Mesenchymal stem cell (in vitro differentiated cells and primary cell): ENCODE results near the gene ANGEL1.

Source experiments
- DNase-seq: peaks from one replicate; pipeline ENCODE4 v3.0.0-alpha.2; 2013
- H2AFZ ChIP-seq: one replicate; pipeline ENCODE4 v1.6.1; 2013; ENCODE audit warnings: low read depth, mild to moderate bottlenecking, control low read depth, inconsistent platforms, low read length, moderate library complexity
- H2AK5ac ChIP-seq: 2 replicates; pipeline ENCODE4 v1.6.1; 2013; ENCODE audit warnings: low read length, moderate library complexity, mild to moderate bottlenecking, inconsistent platforms; ENCODE audit not compliant: severe bottlenecking
- H2BK120ac ChIP-seq: one replicate; pipeline ENCODE4 v1.6.1; 2013; ENCODE audit warnings: low read depth, mild to moderate bottlenecking, inconsistent platforms, low read length, moderate library complexity
- H2BK12ac ChIP-seq, 2 experiments: one replicate each; pipeline ENCODE4 v1.6.1; 2013; ENCODE audit warnings: inconsistent platforms in 2 of 2, low read length in 2 of 2, mild to moderate bottlenecking in 2 of 2, moderate library complexity in 2 of 2, control low read depth in 1 of 2
- H2BK15ac ChIP-seq: one replicate; pipeline ENCODE4 v1.6.1; 2013; ENCODE audit warnings: mild to moderate bottlenecking, low read depth, inconsistent platforms; ENCODE audit not compliant: poor library complexity, severe bottlenecking
- H2BK5ac ChIP-seq: 2 replicates; pipeline ENCODE4 v1.6.1; 2013; ENCODE audit warnings: low read depth, mild to moderate bottlenecking, low read length, control low read depth, inconsistent platforms; ENCODE audit not compliant: poor library complexity, severe bottlenecking
- H3K14ac ChIP-seq, 2 experiments: one replicate each; pipeline ENCODE4 v1.6.1; 2013; ENCODE audit warnings: inconsistent platforms in 2 of 2, low read length in 2 of 2, control low read depth in 1 of 2, mild to moderate bottlenecking in 1 of 2, moderate library complexity in 1 of 2
- H3K18ac ChIP-seq, 2 experiments: one replicate each; pipeline ENCODE4 v1.6.1; 2013; ENCODE audit warnings: inconsistent platforms in 2 of 2, low read length in 2 of 2, control low read depth in 1 of 2, low read depth in 1 of 2, mild to moderate bottlenecking in 1 of 2
- H3K23ac ChIP-seq, 2 experiments: one replicate each; pipeline ENCODE4 v1.6.1; 2013; ENCODE audit warnings: inconsistent platforms in 2 of 2, low read length in 2 of 2, mild to moderate bottlenecking in 2 of 2, moderate library complexity in 2 of 2, control low read depth in 1 of 2
- H3K27ac ChIP-seq: 2 replicates; pipeline ENCODE4 v1.5.1; 2013; ENCODE audit warnings: mild to moderate bottlenecking, moderate library complexity, low read length, control low read depth, inconsistent platforms; ENCODE audit not compliant: poor library complexity, severe bottlenecking
- H3K27me3 ChIP-seq, 2 experiments: 2 replicates each; pipeline versions ENCODE4 v1.6.1 to v1.7.0; 2013; ENCODE audit warnings: low read length in 2 of 2, mild to moderate bottlenecking in 2 of 2, moderate library complexity in 2 of 2, control low read depth in 1 of 2, inconsistent platforms in 1 of 2; ENCODE audit not compliant: control insufficient read depth in 1 of 2, insufficient read depth in 1 of 2
- H3K36me3 ChIP-seq, 2 experiments: 2 replicates each; pipeline versions ENCODE4 v1.6.1 to v1.7.0; 2013; ENCODE audit warnings: low read length in 2 of 2, control low read depth in 1 of 2, inconsistent platforms in 1 of 2, low read depth in 1 of 2, mild to moderate bottlenecking in 1 of 2; ENCODE audit not compliant: insufficient read depth in 2 of 2, control insufficient read depth in 1 of 2
- H3K4ac ChIP-seq, 2 experiments: one replicate each; pipeline ENCODE4 v1.6.1; 2013; ENCODE audit warnings: inconsistent platforms in 2 of 2, low read length in 2 of 2, mild to moderate bottlenecking in 2 of 2, moderate library complexity in 2 of 2, control low read depth in 1 of 2, low read depth in 1 of 2
- H3K4me1 ChIP-seq: 2 replicates; pipeline ENCODE4 v1.6.1; 2013; ENCODE audit warnings: low read depth, low read length, control low read depth; ENCODE audit not compliant: control insufficient read depth, insufficient read depth
- H3K4me2 ChIP-seq: 2 replicates; pipeline ENCODE4 v1.6.1; 2013; ENCODE audit warnings: low read length, mild to moderate bottlenecking, inconsistent platforms; ENCODE audit not compliant: poor library complexity, severe bottlenecking
- H3K4me3 ChIP-seq, 2 experiments: 2 replicates each; pipeline versions ENCODE4 v1.5.1 to v1.7.0; 2013; ENCODE audit warnings: low read length in 2 of 2, mild to moderate bottlenecking in 2 of 2, control low read depth in 1 of 2, low read depth in 1 of 2; ENCODE audit not compliant: insufficient read depth in 1 of 2
- H3K79me1 ChIP-seq: replicated peaks from 2 replicates; pipeline ENCODE4 v1.6.1; 2013; ENCODE audit warnings: mild to moderate bottlenecking, control low read depth, low read length, inconsistent platforms; ENCODE audit not compliant: poor library complexity, severe bottlenecking
- H3K9ac ChIP-seq: 2 replicates; pipeline ENCODE4 v1.7.0; 2013; ENCODE audit warnings: mild to moderate bottlenecking, low read length, moderate library complexity
- H3K9me3 ChIP-seq: 2 replicates; pipeline ENCODE4 v1.7.0; 2013; ENCODE audit warnings: mild to moderate bottlenecking, low read length; ENCODE audit not compliant: control insufficient read depth
- H4K8ac ChIP-seq: one replicate; pipeline ENCODE4 v1.6.1; 2013; ENCODE audit warnings: inconsistent platforms, mild to moderate bottlenecking, low read length, moderate library complexity
- H4K91ac ChIP-seq: one replicate; pipeline ENCODE4 v1.6.1; 2013; ENCODE audit warnings: mild to moderate bottlenecking, low read length, inconsistent platforms
- WGBS: methylation state at CpG from one replicate; pipeline ENCODE4 v1.1.7; 2013; ENCODE audit warnings: mixed read lengths; 5-methylcytosine and 5-hydroxymethylcytosine counted together

The ANGEL1 gene

GRCh38 chr14:76761136-76761959, 51.3 kb downstream of the ANGEL1 start, which contains the start of gene VASH1:
TSS of gene VASH1 (plus strand) at chr14:76761468. CDS start at chr14:76762822, 1,354 bp downstream.
- peak within 1 kb of the TSS; percentile 99 for H3K4me2 ChIP-seq
- peak within 1 kb of the TSS; percentile 94 for H2BK120ac ChIP-seq
- peak within 1 kb of the TSS; percentile 91 for H3K9ac ChIP-seq
- no peaks in the 10 kb centered on the region for H3K9me3 ChIP-seq
- H2BK12ac ChIP-seq: peak within 1 kb of the TSS; percentile 42 to 75
- H3K4ac ChIP-seq: peak within 1 kb of the TSS; percentile 79
- H2BK5ac ChIP-seq: no peak within 1 kb of the TSS
- H3K36me3 ChIP-seq: peaks cover 0 to 4% of the 10 kb centered on the region in 2 experiments
- peak within 1 kb of the TSS; percentile 92 for H4K91ac ChIP-seq
- H2AK5ac ChIP-seq: peak within 1 kb of the TSS; percentile 33
- peak; percentile 78 for DNase-seq
- H3K27me3 ChIP-seq: peaks cover 0 to 13% of the 10 kb centered on the region in 2 experiments
- peak within 1 kb of the TSS; percentile 96 for H4K8ac ChIP-seq
- peak within 1 kb of the TSS; percentile 80 to 83 for H3K4me3 ChIP-seq
- peak within 1 kb of the TSS; percentile 84 for H2AFZ ChIP-seq
- H2BK15ac ChIP-seq: peak within 1 kb of the TSS; percentile 92
- no peak within 1 kb of the TSS for H3K27ac ChIP-seq
- H3K14ac ChIP-seq: peak within 1 kb of the TSS in 1 of 2 experiments; percentile 95
- peak within 1 kb of the TSS in 1 of 2 experiments; percentile 74 for H3K23ac ChIP-seq
- WGBS: under 1% methylated on average over 61 of the region's 96 CpGs
- peak within 1 kb of the TSS; percentile 90 to 95 for H3K18ac ChIP-seq
- peaks cover 8% of the 10 kb centered on the region for H3K79me1 ChIP-seq
- peaks cover 19% of the 10 kb centered on the region for H3K4me1 ChIP-seq

GRCh38 chr14:76760331-76761135, 52.1 kb downstream of the ANGEL1 start:
- Histone ChIP-seq H3K4me1 (peaks cover 19% of the 10 kb centered on the region), H3K27ac (no peak overlapping the region), H3K9ac (peak overlapping the region; percentile 91), H4K8ac (peak overlapping the region; percentile 96), H3K4me2 (peak overlapping the region; percentile 99), H2BK15ac (peak overlapping the region; percentile 44), H3K36me3 (peaks cover 0 to 2% of the 10 kb centered on the region in 2 experiments), H3K9me3 (no peaks in the 10 kb centered on the region), H2BK120ac (no peak overlapping the region), H2AK5ac (peak overlapping the region; percentile 33), H4K91ac (peak overlapping the region; percentile 73), H3K79me1 (peaks cover 8% of the 10 kb centered on the region), H2BK12ac (peak overlapping the region; percentile 20 to 51), H3K14ac (peak overlapping the region in 1 of 2 experiments; percentile 92), H3K4me3 (peak overlapping the region; percentile 80 to 83), H3K18ac (peak overlapping the region; percentile 90 to 95), H2BK5ac (no peak overlapping the region), H3K23ac (no peak overlapping the region), H2AFZ (peak overlapping the region; percentile 54), H3K4ac (peak overlapping the region; percentile 42 to 46), H3K27me3 (peaks cover 0 to 13% of the 10 kb centered on the region in 2 experiments)
- DNase-seq: no peak
- 64% methylated on average over 25 of the region's 26 CpGs for WGBS

GRCh38 chr14:76759589-76759988, 53.1 kb downstream of the ANGEL1 start:
- Histone ChIP-seq H3K14ac (no peak overlapping the region), H3K23ac (no peak overlapping the region), H3K4me1 (peaks cover 19% of the 10 kb centered on the region), H3K4me3 (no peak overlapping the region), H3K27ac (no peak overlapping the region), H2AK5ac (no peak overlapping the region), H2BK120ac (no peak overlapping the region), H3K27me3 (peaks cover under 1 to 13% of the 10 kb centered on the region in 2 experiments), H3K36me3 (no peaks in the 10 kb centered on the region), H3K9me3 (no peaks in the 10 kb centered on the region), H2BK5ac (no peak overlapping the region), H4K8ac (no peak overlapping the region), H4K91ac (no peak overlapping the region), H3K4me2 (no peak overlapping the region), H3K9ac (no peak overlapping the region), H3K18ac (no peak overlapping the region), H2BK15ac (no peak overlapping the region), H2BK12ac (no peak overlapping the region), H3K79me1 (peaks cover 6% of the 10 kb centered on the region), H3K4ac (no peak overlapping the region), H2AFZ (no peak overlapping the region)
- WGBS: 91% methylated on average over 4 of the region's 4 CpGs
- no peak for DNase-seq

GRCh38 chr14:76756371-76756750, 56.3 kb downstream of the ANGEL1 start:
- 86% methylated on average over 6 of the region's 6 CpGs for WGBS
- H3K4ac ChIP-seq: no peak overlapping the region
- H3K79me1 ChIP-seq: no peaks in the 10 kb centered on the region
- no peak overlapping the region for H3K23ac ChIP-seq
- H2BK120ac ChIP-seq: no peak overlapping the region
- no peak overlapping the region for H2BK12ac ChIP-seq
- H2AK5ac ChIP-seq: no peak overlapping the region
- H3K9me3 ChIP-seq: no peaks in the 10 kb centered on the region
- no peaks in the 10 kb centered on the region for H3K36me3 ChIP-seq
- H2BK5ac ChIP-seq: no peak overlapping the region
- H3K14ac ChIP-seq: no peak overlapping the region
- peaks cover 6% of the 10 kb centered on the region for H3K4me1 ChIP-seq
- no peak overlapping the region for H3K27ac ChIP-seq
- H4K8ac ChIP-seq: no peak overlapping the region
- no peak overlapping the region for H2AFZ ChIP-seq
- H4K91ac ChIP-seq: no peak overlapping the region
- peaks cover 7 to 24% of the 10 kb centered on the region in 2 experiments for H3K27me3 ChIP-seq
- no peak overlapping the region for H3K4me3 ChIP-seq
- H3K9ac ChIP-seq: no peak overlapping the region
- no peak overlapping the region for H3K18ac ChIP-seq
- H2BK15ac ChIP-seq: no peak overlapping the region
- H3K4me2 ChIP-seq: no peak overlapping the region
- DNase-seq: no peak
